ENCODE results near the gene DMD. TPM values are rescaled to one million over a fixed set of nuclear protein-coding genes. Genes with fewer than 3 reads are reported as not detected.

Gene DMD
- total RNA-seq, 1 experiment from 2014 or later, result 2.2 TPM

DNA sequence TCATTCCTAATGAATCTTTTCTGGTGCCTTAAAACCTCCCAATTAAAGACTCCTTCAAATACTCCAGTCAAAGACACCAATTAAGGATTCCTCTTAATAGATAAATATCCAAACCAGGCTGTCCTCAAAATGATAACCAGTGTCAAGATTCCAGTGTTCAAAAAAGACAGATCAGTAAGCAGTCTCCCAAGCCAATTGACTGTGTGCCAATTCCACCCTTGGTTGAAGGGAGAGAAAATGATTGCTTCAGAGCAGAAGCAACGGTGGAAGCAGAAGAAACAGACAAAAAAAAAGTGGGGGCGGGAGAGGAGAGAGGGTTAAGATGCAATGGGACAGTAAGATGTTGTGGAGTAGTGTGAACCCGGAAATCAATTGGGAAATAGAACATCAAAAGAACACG is 1923.5 kb downstream of the DMD start:
- intact Hi-C loops (cut with micrococcal nuclease; ENCODE audit: unreplicated experiment), result no loop called here
- POLR2A ChIA-PET, result no interaction called here
- BruUV-seq (replicated peaks), result no TSS peak
- DNase-seq (ENCODE audit: low read depth, low spot score), result no peak
- H3K4me1 ChIP-seq (ENCODE audit: control insufficient read depth, insufficient read depth, low read length), result no peaks in the 10 kb centered on the region
- TF ChIP-seq SIN3A (IDR thresholded peaks at IDR 0.05; ENCODE audit: borderline replicate concordance, insufficient read depth, low read depth, low read length), result no peak
- H3K27ac ChIP-seq (ENCODE audit: low read length), result no peak overlapping the region
- no peak overlapping the region for H3K4me3 ChIP-seq (ENCODE audit: low read depth in 2 of 2, low read length in 2 of 2)
- in situ Hi-C loops (cut with HindIII; ENCODE audit: low pct_unique_long_range_greater_than_20kb, low sequenced_read_pairs), result no loop called here
- CTCF ChIA-PET, result no interaction called here
- no peak for ATAC-seq
- no peaks in the 10 kb centered on the region for H3K27me3 ChIP-seq (ENCODE audit: control insufficient read depth, insufficient read depth, low read length)
- no peaks in the 10 kb centered on the region for H3K36me3 ChIP-seq (ENCODE audit: control insufficient read depth, insufficient read depth, low read length)
- H3K9me3 ChIP-seq (ENCODE audit: control insufficient read depth, insufficient read depth, low read depth, low read length), result no peaks in the 10 kb centered on the region

DNA sequence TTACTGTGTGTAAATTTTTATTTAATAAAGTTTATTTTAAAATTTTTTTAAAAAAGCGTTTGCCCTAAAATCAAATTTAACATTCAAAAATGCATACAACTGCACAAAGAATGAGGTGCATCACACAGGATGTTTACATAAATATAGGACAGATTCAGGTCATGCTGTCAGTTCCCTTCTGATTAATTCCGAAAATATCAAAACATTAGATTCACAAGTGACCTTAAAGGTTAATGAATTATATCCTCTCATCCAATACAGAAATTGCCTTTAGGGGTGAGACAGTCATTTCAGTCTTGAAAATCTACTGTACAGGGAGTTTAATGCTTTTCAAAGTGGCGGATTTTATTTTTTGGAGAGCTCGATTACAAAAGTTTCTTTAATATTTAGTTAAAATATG is 1930.8 kb downstream of the DMD start:
- BruUV-seq (replicated peaks), result no TSS peak
- POLR2A ChIA-PET, result no interaction called here
- H3K27me3 ChIP-seq (ENCODE audit: control insufficient read depth, insufficient read depth, low read length), result no peaks in the 10 kb centered on the region
- no peak for ATAC-seq
- H3K27ac ChIP-seq (ENCODE audit: low read length), result no peak overlapping the region
- in situ Hi-C loops (cut with HindIII; ENCODE audit: low pct_unique_long_range_greater_than_20kb, low sequenced_read_pairs) (no loop called here), intact Hi-C loops (cut with micrococcal nuclease; ENCODE audit: unreplicated experiment) (no loop called here)
- no peaks in the 10 kb centered on the region for H3K36me3 ChIP-seq (ENCODE audit: control insufficient read depth, insufficient read depth, low read length)
- TF ChIP-seq POLR2AphosphoS5 (IDR thresholded peaks at IDR 0.05; ENCODE audit: low read depth, low read length) (no peak), SIN3A (IDR thresholded peaks at IDR 0.05; ENCODE audit: borderline replicate concordance, insufficient read depth, low read depth, low read length) (no peak), TCF7L2 (IDR thresholded peaks at IDR 0.05; ENCODE audit: low read depth, low read length) (no peak)
- TF ChIP-seq, protein P1, sequence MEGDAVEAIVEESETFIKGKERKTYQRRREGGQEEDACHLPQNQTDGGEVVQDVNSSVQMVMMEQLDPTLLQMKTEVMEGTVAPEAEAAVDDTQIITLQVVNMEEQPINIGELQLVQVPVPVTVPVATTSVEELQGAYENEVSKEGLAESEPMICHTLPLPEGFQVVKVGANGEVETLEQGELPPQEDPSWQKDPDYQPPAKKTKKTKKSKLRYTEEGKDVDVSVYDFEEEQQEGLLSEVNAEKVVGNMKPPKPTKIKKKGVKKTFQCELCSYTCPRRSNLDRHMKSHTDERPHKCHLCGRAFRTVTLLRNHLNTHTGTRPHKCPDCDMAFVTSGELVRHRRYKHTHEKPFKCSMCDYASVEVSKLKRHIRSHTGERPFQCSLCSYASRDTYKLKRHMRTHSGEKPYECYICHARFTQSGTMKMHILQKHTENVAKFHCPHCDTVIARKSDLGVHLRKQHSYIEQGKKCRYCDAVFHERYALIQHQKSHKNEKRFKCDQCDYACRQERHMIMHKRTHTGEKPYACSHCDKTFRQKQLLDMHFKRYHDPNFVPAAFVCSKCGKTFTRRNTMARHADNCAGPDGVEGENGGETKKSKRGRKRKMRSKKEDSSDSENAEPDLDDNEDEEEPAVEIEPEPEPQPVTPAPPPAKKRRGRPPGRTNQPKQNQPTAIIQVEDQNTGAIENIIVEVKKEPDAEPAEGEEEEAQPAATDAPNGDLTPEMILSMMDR (IDR thresholded peaks at IDR 0.05), result no peak
- TF ChIP-seq, protein P2, sequence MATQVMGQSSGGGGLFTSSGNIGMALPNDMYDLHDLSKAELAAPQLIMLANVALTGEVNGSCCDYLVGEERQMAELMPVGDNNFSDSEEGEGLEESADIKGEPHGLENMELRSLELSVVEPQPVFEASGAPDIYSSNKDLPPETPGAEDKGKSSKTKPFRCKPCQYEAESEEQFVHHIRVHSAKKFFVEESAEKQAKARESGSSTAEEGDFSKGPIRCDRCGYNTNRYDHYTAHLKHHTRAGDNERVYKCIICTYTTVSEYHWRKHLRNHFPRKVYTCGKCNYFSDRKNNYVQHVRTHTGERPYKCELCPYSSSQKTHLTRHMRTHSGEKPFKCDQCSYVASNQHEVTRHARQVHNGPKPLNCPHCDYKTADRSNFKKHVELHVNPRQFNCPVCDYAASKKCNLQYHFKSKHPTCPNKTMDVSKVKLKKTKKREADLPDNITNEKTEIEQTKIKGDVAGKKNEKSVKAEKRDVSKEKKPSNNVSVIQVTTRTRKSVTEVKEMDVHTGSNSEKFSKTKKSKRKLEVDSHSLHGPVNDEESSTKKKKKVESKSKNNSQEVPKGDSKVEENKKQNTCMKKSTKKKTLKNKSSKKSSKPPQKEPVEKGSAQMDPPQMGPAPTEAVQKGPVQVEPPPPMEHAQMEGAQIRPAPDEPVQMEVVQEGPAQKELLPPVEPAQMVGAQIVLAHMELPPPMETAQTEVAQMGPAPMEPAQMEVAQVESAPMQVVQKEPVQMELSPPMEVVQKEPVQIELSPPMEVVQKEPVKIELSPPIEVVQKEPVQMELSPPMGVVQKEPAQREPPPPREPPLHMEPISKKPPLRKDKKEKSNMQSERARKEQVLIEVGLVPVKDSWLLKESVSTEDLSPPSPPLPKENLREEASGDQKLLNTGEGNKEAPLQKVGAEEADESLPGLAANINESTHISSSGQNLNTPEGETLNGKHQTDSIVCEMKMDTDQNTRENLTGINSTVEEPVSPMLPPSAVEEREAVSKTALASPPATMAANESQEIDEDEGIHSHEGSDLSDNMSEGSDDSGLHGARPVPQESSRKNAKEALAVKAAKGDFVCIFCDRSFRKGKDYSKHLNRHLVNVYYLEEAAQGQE (IDR thresholded peaks at IDR 0.05; ENCODE audit: insufficient read depth in 1 of 2, low read depth in 2 of 2, low read length in 1 of 2), result no peak
- no peak for DNase-seq (ENCODE audit: low read depth, low spot score)
- H3K4me3 ChIP-seq (ENCODE audit: low read depth in 2 of 2, low read length in 2 of 2), result no peak overlapping the region
- no peaks in the 10 kb centered on the region for H3K4me1 ChIP-seq (ENCODE audit: control insufficient read depth, insufficient read depth, low read length)
- H3K9me3 ChIP-seq (ENCODE audit: control insufficient read depth, insufficient read depth, low read depth, low read length), result no peaks in the 10 kb centered on the region
- CTCF ChIA-PET, result no interaction called here

DNA sequence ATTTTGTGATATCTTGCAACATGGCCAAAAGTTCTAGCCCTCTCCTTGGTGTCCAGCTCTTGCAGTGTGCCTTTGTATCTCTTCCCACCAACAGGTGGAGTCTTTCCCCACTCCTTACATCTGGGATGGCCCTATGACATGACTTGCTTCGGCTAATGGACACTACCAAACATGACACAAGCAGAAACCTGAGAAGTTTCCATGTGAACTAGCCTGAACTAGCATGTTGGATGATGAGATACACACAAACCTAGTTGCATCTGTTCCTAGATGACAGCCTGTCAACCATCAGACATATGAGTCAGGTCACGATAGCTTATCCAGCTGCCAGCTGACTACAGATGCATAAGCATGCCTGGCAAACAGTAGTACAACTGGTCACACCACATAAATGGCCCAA is 1932.0 kb downstream of the DMD start:
- no TSS peak for BruUV-seq (replicated peaks)
- ChIA-PET CTCF (interaction anchor here (0.6 kb wide), 1 partner anchor 144 kb away, joined by 3 read pairs; no protein-coding TSS in a partner anchor), POLR2A (no interaction called here)
- Histone ChIP-seq H3K27me3 (ENCODE audit: control insufficient read depth, insufficient read depth, low read length) (no peaks in the 10 kb centered on the region), H3K4me3 (ENCODE audit: low read depth in 2 of 2, low read length in 2 of 2) (no peak overlapping the region), H3K27ac (ENCODE audit: low read length) (no peak overlapping the region), H3K36me3 (ENCODE audit: control insufficient read depth, insufficient read depth, low read length) (no peaks in the 10 kb centered on the region), H3K4me1 (ENCODE audit: control insufficient read depth, insufficient read depth, low read length) (no peaks in the 10 kb centered on the region), H3K9me3 (ENCODE audit: control insufficient read depth, insufficient read depth, low read depth, low read length) (no peaks in the 10 kb centered on the region)
- intact Hi-C loops (cut with micrococcal nuclease; ENCODE audit: unreplicated experiment) (no loop called here), in situ Hi-C loops (cut with HindIII; ENCODE audit: low pct_unique_long_range_greater_than_20kb, low sequenced_read_pairs) (no loop called here)
- no peak for DNase-seq (ENCODE audit: low read depth, low spot score)
- no peak for ATAC-seq
- TF ChIP-seq, protein P1 (IDR thresholded peaks at IDR 0.05), result peak; percentile 16; the same call in 1 of the 2 replicates
- TF ChIP-seq, protein P2 (IDR thresholded peaks at IDR 0.05; ENCODE audit: insufficient read depth in 1 of 2, low read depth in 2 of 2, low read length in 1 of 2), result no peak

All from Panc1 (cell line).